ENCODE results near the gene ADGRL3.

- TF ChIP-seq CTCF (IDR thresholded peaks at IDR 0.05) (no peak), EZH2 (IDR thresholded peaks at IDR 0.05; ENCODE audit: borderline replicate concordance, insufficient read depth, low read depth, low read length, poor library complexity, severe bottlenecking) (no peak)
Observed at GRCh38 chr4:61727286-61727685, 527.2 kb downstream of the ADGRL3 start.

All from B cell (primary cell).